ENCODE results near the gene DNAJC5G. TPM values are rescaled to one million over a fixed set of nuclear protein-coding genes. Genes with fewer than 3 reads are reported as not detected.

DNAJC5G gene
- total and polyA plus RNA-seq, 2 donors (not counting 1 experiment from before 2014, with no cell fraction given) = not detected

- no peak overlapping the region for H3K4me3 ChIP-seq (ENCODE audit: control extremely low read depth in 1 of 5, extremely low read depth in 1 of 5, insufficient read depth in 1 of 5, low read depth in 2 of 5, low read length in 4 of 5)
- ChIA-PET CTCF (interaction anchor here (1.6 kb wide), 1 partner anchor 18 kb away, joined by 4 read pairs; no protein-coding TSS in a partner anchor), POLR2A (no interaction called here)
- intact Hi-C loops (cut with micrococcal nuclease) = no loop called here
- H3K27ac ChIP-seq (ENCODE audit: low read length in 2 of 2) = no peak overlapping the region
- Mint-ChIP-seq H3K27me3 (peaks cover 35% of the 10 kb centered on the region), H3K9me3 (ENCODE audit: insufficient read depth) (no peaks in the 10 kb centered on the region), H3K27ac (no peak overlapping the region), H3K4me3 (no peak overlapping the region), H3K4me1 (peaks cover under 1% of the 10 kb centered on the region)
- no peak overlapping the region for H2AFZ ChIP-seq (ENCODE audit: insufficient read depth, low read depth, low read length, poor library complexity, severe bottlenecking)
- DNase-seq = no peak
- H3K4me2 ChIP-seq (replicated peaks; ENCODE audit: low read depth, low read length, poor library complexity, severe bottlenecking) = no peak overlapping the region
- H3K4me1 ChIP-seq (ENCODE audit: control insufficient read depth in 2 of 2, insufficient read depth in 2 of 2, low read length in 2 of 2) = no peaks in the 10 kb centered on the region
- ATAC-seq (ENCODE audit: low read depth) = no peak
- no peaks in the 10 kb centered on the region for H3K79me2 ChIP-seq (ENCODE audit: control insufficient read depth, insufficient read depth, low read length)
- no peak overlapping the region for H3K9ac ChIP-seq (ENCODE audit: low read length)
- peaks cover 0 to 6% (median 3%) of the 10 kb centered on the region in 4 experiments for H3K27me3 ChIP-seq (replicated peaks in 1 of 4; ENCODE audit: control extremely low read depth in 1 of 4, control insufficient read depth in 3 of 4, insufficient read depth in 4 of 4, low read length in 3 of 4)
- TF ChIP-seq EZH2 (IDR thresholded peaks at IDR 0.05; ENCODE audit: borderline replicate concordance, insufficient read depth, low read depth, low read length, poor library complexity, severe bottlenecking) (no peak), CTCF (IDR thresholded peaks at IDR 0.05) (no peak)
- no peaks in the 10 kb centered on the region for H4K20me1 ChIP-seq (ENCODE audit: control insufficient read depth, insufficient read depth, low read length, poor library complexity, severe bottlenecking)
- no peaks in the 10 kb centered on the region for H3K9me3 ChIP-seq (ENCODE audit: control extremely low read depth in 1 of 3, control insufficient read depth in 2 of 3, insufficient read depth in 1 of 3, low read length in 2 of 3)
- H3K36me3 ChIP-seq (replicated peaks in 1 of 2; ENCODE audit: control extremely low read depth in 1 of 2, control insufficient read depth in 1 of 2, extremely low read depth in 1 of 2, insufficient read depth in 2 of 2, low read length in 1 of 2) = no peaks in the 10 kb centered on the region
- WGBS (ENCODE audit: insufficient coverage) = no CpG with 5 or more reads among the region's 1 CpG
These were observed 9.8 kb downstream of the DNAJC5G start for GRCh38 chr2:27284996-27285395.

GRCh38 chr2:27285481-27285880 is 10.2 kb downstream of the DNAJC5G start:
- H3K36me3 ChIP-seq (replicated peaks in 1 of 2; ENCODE audit: control extremely low read depth in 1 of 2, control insufficient read depth in 1 of 2, extremely low read depth in 1 of 2, insufficient read depth in 2 of 2, low read length in 1 of 2) = no peaks in the 10 kb centered on the region
- intact Hi-C loops (cut with micrococcal nuclease) = no loop called here
- TF ChIP-seq CTCF (IDR thresholded peaks at IDR 0.05) (no peak), EZH2 (IDR thresholded peaks at IDR 0.05; ENCODE audit: borderline replicate concordance, insufficient read depth, low read depth, low read length, poor library complexity, severe bottlenecking) (no peak)
- H3K4me3 ChIP-seq (ENCODE audit: control extremely low read depth in 1 of 5, extremely low read depth in 1 of 5, insufficient read depth in 1 of 5, low read depth in 2 of 5, low read length in 4 of 5) = no peak overlapping the region
- no peak overlapping the region for H3K4me2 ChIP-seq (replicated peaks; ENCODE audit: low read depth, low read length, poor library complexity, severe bottlenecking)
- ChIA-PET POLR2A (no interaction called here), CTCF (no interaction called here)
- H3K79me2 ChIP-seq (ENCODE audit: control insufficient read depth, insufficient read depth, low read length) = no peaks in the 10 kb centered on the region
- no peak overlapping the region for H3K27ac ChIP-seq (ENCODE audit: low read length in 2 of 2)
- no peak overlapping the region for H3K9ac ChIP-seq (ENCODE audit: low read length)
- H3K27me3 Mint-ChIP-seq = peaks cover 34% of the 10 kb centered on the region
- ATAC-seq (ENCODE audit: low read depth) (no peak), DNase-seq (no peak)
- no peak overlapping the region for H3K4me3 Mint-ChIP-seq
- H3K4me1 Mint-ChIP-seq = no peaks in the 10 kb centered on the region
- no peak overlapping the region for H2AFZ ChIP-seq (ENCODE audit: insufficient read depth, low read depth, low read length, poor library complexity, severe bottlenecking)
- H3K27ac Mint-ChIP-seq = no peak overlapping the region
- no peaks in the 10 kb centered on the region for H3K9me3 Mint-ChIP-seq (ENCODE audit: insufficient read depth)
- WGBS (ENCODE audit: insufficient coverage) = no CpG with 5 or more reads among the region's 6 CpGs
- H3K9me3 ChIP-seq (ENCODE audit: control extremely low read depth in 1 of 3, control insufficient read depth in 2 of 3, insufficient read depth in 1 of 3, low read length in 2 of 3) = no peaks in the 10 kb centered on the region
- H4K20me1 ChIP-seq (ENCODE audit: control insufficient read depth, insufficient read depth, low read length, poor library complexity, severe bottlenecking) = no peaks in the 10 kb centered on the region
- H3K27me3 ChIP-seq (replicated peaks in 1 of 4; ENCODE audit: control extremely low read depth in 1 of 4, control insufficient read depth in 3 of 4, insufficient read depth in 4 of 4, low read length in 3 of 4) = peaks cover 0 to 6% (median 3%) of the 10 kb centered on the region in 4 experiments
- peaks cover 0 to 4% of the 10 kb centered on the region in 2 donors for H3K4me1 ChIP-seq (ENCODE audit: control insufficient read depth in 2 of 2, insufficient read depth in 2 of 2, low read length in 2 of 2)

Data from B cell (primary cell).